Mucosa of descending colon (tissue), 3 donors: ENCODE results near the gene ZNF407. TPM values are rescaled to one million over a fixed set of nuclear protein-coding genes. Genes with fewer than 3 reads are reported as not detected.

Experiments used
- ATAC-seq: fragments of 200-7000 bp; cut with Tn5 transposase; one replicate; pipeline ENCODE4 v1.9.1; 2020; ENCODE audit warnings: mild to moderate bottlenecking, moderate library complexity
- DNase-seq, 3 donors: peaks; one replicate each; pipeline ENCODE4 v3.0.0-alpha.2; 2020
- H3K36me3 ChIP-seq: fragments of 200-600 bp; one replicate; pipeline ENCODE4 v1.8.0; 2021; ENCODE audit warnings: low read depth, mild to moderate bottlenecking
- H3K4me1 ChIP-seq: fragments of 200-600 bp; one replicate; pipeline ENCODE4 v1.8.0; 2021; ENCODE audit warnings: low read depth, mild to moderate bottlenecking
- H3K4me3 ChIP-seq: fragments of 200-600 bp; one replicate; pipeline ENCODE4 v1.8.0; 2021; ENCODE audit warnings: mild to moderate bottlenecking
- H3K9me3 ChIP-seq: fragments of 200-600 bp; one replicate; pipeline ENCODE4 v1.8.0; 2021; ENCODE audit warnings: mild to moderate bottlenecking
- CTCF ChIP-seq: fragments of 200-600 bp; IDR thresholded peaks from one replicate; pipeline ENCODE4 v1.8.0; 2022; ENCODE audit warnings: antibody characterized with exemption, mild to moderate bottlenecking
- intact Hi-C, 2 donors: fragments of 100-400 bp; cut with DNase I in 1 of 2; cut with micrococcal nuclease in 1 of 2; formaldehyde crosslinking; loops; one replicate each; pipeline versions ENCODE4 v1.11.0 to v1.11.1; 2022; cut with DNase I, micrococcal nuclease
- total RNA-seq, 3 donors: library from RNA; stranded (reverse); fragmentation: NEBNext Ultra II Directional in 2 of 3; extraction: Animal tissue kit (Norgen Biotek cat#: 25700) in 2 of 3; gene quantifications; one replicate each; pipeline versions ENCODE4 v1.2.1 to v1.2.4, GENCODE V29; 2021 to 2023
- donor health status: DM: no; HTN: no; CAD: no; lungs with moderate emphysema.
- donor health status: DM: no; HTN: no; CAD: no.
- donor health status: DM: no; HTN: yes; CAD: no.

The ZNF407 gene
- total RNA-seq, 3 donors from 2014 or later = 13.0 to 25.1 (median 18.8) TPM

DNA sequence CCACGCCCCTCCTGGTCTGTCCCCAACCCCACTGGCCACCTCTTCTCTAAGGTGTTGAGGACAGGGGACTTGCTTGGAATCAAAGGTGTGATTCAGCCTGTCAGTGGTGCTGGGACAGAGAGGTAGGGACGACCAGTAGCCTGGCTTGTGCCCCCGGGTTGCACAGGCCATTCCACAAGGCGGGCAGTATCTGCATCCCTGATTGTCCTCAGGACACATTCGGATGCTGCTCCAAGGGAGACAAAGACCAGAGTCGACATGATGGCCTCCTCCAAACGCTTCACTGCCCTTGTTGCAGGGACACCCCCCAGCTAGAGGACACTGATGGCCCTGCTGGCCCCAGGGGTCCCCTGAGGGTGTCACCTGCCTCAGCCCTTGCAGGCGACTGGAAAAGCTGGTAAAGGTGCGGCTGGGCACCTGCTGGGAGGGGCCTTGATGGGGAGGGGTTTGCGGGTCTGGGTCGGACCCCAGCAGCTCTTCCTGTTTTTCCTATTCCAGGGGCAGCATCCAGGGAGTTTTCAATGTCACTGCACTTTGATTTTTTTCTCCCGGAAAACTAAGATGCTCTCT, 513.3 kb downstream of the ZNF407 start:
- DNase-seq (no peak), ATAC-seq (no peak)
- no peak overlapping the region for H3K4me3 ChIP-seq
- TF ChIP-seq CTCF = no peak
- no peaks in the 10 kb centered on the region for H3K36me3 ChIP-seq
- no peaks in the 10 kb centered on the region for H3K4me1 ChIP-seq
- H3K9me3 ChIP-seq = no peaks in the 10 kb centered on the region
- intact Hi-C loops = no loop called here

- DNase-seq (no peak), ATAC-seq (no peak)
- intact Hi-C loops = no loop called here
- Histone ChIP-seq H3K36me3 (no peaks in the 10 kb centered on the region), H3K4me1 (no peaks in the 10 kb centered on the region), H3K4me3 (no peak overlapping the region), H3K9me3 (no peaks in the 10 kb centered on the region)
- TF ChIP-seq CTCF = no peak
Measured at GRCh38 chr18:75111760-75112159, 514.1 kb downstream of the ZNF407 start.

- Histone ChIP-seq H3K4me3 (no peak overlapping the region), H3K9me3 (no peaks in the 10 kb centered on the region), H3K4me1 (no peaks in the 10 kb centered on the region), H3K36me3 (no peaks in the 10 kb centered on the region)
- ATAC-seq (no peak), DNase-seq (no peak)
- TF ChIP-seq CTCF = no peak
- intact Hi-C loops = no loop called here
Measured at GRCh38 chr18:75112186-75113096, 514.8 kb downstream of the ZNF407 start.

DNA sequence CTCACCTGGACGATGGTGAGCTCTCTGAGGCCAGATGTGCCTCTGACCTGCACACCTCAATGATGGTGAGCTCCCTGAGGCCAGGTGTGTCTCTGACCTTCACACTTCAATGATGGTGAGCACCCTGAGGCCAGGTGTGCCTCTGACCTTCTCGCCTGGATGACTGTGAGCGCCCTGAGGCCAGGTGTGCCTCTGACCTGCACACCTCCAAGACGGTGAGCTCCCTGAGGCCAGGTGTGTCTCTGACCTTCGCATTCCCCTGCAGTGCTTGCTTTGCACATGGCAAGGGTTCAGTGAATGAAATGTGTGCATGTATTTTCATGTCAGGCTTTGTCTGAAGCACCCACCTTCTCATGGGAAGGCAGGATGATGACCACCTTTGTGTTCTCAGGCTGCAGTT, 515.8 kb downstream of the ZNF407 start:
- no peak for TF ChIP-seq CTCF
- ATAC-seq (no peak), DNase-seq (no peak)
- H3K4me1 ChIP-seq = no peaks in the 10 kb centered on the region
- H3K4me3 ChIP-seq = no peak overlapping the region
- intact Hi-C loops = no loop called here
- no peaks in the 10 kb centered on the region for H3K36me3 ChIP-seq
- H3K9me3 ChIP-seq = no peaks in the 10 kb centered on the region

GRCh38 chr18:75114231-75114764, 516.6 kb downstream of the ZNF407 start:
- no peak for TF ChIP-seq CTCF
- intact Hi-C loops = no loop called here
- no peak for ATAC-seq
- Histone ChIP-seq H3K4me1 (no peaks in the 10 kb centered on the region), H3K4me3 (no peak overlapping the region), H3K9me3 (no peaks in the 10 kb centered on the region), H3K36me3 (no peaks in the 10 kb centered on the region)
- no peak for DNase-seq

Other genes starting within 250 kb of the ZNF407 start
- gene DIPK1C, start 140.6 kb upstream of the ZNF407 start, total RNA-seq = under 1 TPM in 2 of 3 donors, not detected in 1; 0.14 to 0.98 TPM
- 100 to 1,000 TPM; 148 to 263 (median 244) TPM for gene CNDP2, start 101.5 kb upstream of the ZNF407 start, total RNA-seq
- gene CNDP1, start 63.4 kb upstream of the ZNF407 start, total RNA-seq = under 1 TPM; 0.19 to 0.32 (median 0.19) TPM